ENCODE results near the gene DIRAS1. TPM values are rescaled to one million over a fixed set of nuclear protein-coding genes. Genes with fewer than 3 reads are reported as not detected.

The DIRAS1 gene
- polyA plus RNA-seq, 1 experiment = 21.4 TPM

DNA sequence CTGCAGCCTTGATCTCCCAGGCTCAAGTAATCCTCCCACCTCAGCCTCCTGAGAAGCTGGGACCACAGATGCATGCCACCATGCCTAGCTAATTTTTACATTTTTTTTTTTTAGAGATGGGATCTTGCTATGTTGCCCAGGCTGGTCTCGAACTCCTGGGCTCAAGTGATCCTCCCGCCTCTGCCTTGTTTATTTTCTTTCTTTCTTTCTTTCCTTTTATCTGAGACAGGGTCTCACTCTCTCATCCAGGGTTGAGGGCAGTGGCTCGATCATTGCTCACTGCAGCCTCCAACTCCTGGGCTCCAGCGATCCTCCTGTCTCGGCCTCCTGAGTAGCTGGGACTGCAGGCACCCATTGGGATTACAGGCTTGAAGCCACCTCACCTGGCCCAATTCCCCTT lies 14.9 kb downstream of the DIRAS1 start:
- CTCF ChIA-PET = no interaction called here
- no peak for DNase-seq (ENCODE audit: low read depth)
- TF ChIP-seq, protein P1, sequence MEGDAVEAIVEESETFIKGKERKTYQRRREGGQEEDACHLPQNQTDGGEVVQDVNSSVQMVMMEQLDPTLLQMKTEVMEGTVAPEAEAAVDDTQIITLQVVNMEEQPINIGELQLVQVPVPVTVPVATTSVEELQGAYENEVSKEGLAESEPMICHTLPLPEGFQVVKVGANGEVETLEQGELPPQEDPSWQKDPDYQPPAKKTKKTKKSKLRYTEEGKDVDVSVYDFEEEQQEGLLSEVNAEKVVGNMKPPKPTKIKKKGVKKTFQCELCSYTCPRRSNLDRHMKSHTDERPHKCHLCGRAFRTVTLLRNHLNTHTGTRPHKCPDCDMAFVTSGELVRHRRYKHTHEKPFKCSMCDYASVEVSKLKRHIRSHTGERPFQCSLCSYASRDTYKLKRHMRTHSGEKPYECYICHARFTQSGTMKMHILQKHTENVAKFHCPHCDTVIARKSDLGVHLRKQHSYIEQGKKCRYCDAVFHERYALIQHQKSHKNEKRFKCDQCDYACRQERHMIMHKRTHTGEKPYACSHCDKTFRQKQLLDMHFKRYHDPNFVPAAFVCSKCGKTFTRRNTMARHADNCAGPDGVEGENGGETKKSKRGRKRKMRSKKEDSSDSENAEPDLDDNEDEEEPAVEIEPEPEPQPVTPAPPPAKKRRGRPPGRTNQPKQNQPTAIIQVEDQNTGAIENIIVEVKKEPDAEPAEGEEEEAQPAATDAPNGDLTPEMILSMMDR (IDR thresholded peaks at IDR 0.05; ENCODE audit: insufficient read depth, low read depth, low read length) = no peak
- Histone ChIP-seq H3K4me3 (ENCODE audit: low read depth, low read length) (no peak overlapping the region), H3K27me3 (ENCODE audit: control insufficient read depth, insufficient read depth, low read length) (peaks cover 8% of the 10 kb centered on the region), H3K36me3 (ENCODE audit: control insufficient read depth, insufficient read depth, low read length) (no peaks in the 10 kb centered on the region)
- POLR2A ChIA-PET = no interaction called here

DNA sequence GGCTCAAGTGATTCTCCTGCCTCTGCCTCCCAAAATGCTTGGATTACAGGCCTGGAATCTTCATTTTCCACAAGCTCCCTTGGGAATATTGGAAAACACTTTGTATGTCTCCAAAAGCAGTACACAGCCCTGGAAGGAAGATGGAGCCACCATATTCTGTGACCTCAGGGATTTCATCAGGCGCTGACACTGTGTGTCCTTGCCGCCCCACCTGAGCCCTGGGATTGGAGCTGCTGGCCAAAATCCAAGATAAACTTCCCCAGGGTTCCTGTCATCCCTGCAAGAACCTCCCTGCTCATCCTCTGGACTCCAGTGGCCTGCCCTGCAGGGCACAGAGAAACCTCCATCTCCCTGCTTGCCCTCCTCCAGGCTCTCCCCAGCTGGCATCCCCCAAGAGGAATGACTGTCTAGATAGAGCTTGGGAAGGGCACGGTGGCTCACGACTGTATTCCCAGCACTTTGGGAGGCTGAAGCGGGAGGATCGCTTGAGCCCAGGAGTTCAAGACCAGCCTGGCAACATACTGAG lies 17.4 kb downstream of the DIRAS1 start:
- ChIA-PET POLR2A (no interaction called here), CTCF (interaction anchor here (1.2 to 2.9 kb wide), 2 partner anchors 10 to 46 kb away, joined by 4 to 9 read pairs; no protein-coding TSS in a partner anchor)
- TF ChIP-seq, protein P1 (IDR thresholded peaks at IDR 0.05; ENCODE audit: insufficient read depth, low read depth, low read length) = no peak

DNA sequence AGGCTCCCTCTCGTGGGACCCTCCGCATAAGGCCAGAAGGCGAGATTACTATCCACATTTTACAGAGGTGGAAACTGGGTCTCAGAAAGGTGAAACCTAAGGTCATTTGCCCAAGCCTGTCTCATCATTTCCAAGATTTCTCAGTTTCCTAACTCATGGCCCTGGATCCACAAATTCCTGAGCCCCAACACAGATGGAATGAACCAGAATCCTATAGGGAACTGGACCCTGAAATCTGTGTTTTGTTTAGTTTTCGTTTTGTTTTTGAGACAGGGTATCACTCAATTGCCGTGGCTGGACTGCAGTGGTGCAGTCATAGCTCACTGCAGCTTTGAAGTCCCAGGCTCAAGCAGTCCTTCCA lies 18.1 kb downstream of the DIRAS1 start:
- Histone ChIP-seq H3K36me3 (ENCODE audit: control insufficient read depth, insufficient read depth, low read length) (no peaks in the 10 kb centered on the region), H3K27me3 (ENCODE audit: control insufficient read depth, insufficient read depth, low read length) (peaks cover 15% of the 10 kb centered on the region), H3K4me3 (ENCODE audit: low read depth, low read length) (peak overlapping the region; percentile 12; the same call in 1 of the 2 replicates)
- TF ChIP-seq, protein P1 (IDR thresholded peaks at IDR 0.05; ENCODE audit: insufficient read depth, low read depth, low read length) = no peak
- no peak for DNase-seq (ENCODE audit: low read depth)
- POLR2A ChIA-PET = no interaction called here
- CTCF ChIA-PET = interaction anchor here (1.2 to 2.9 kb wide), 2 partner anchors 10 to 47 kb away, joined by 4 to 9 read pairs; no protein-coding TSS in a partner anchor

More for the DNA sequence above, 17.4 kb downstream of the DIRAS1 start:
- H3K36me3 ChIP-seq (ENCODE audit: control insufficient read depth, insufficient read depth, low read length) = no peaks in the 10 kb centered on the region
- peaks cover 15% of the 10 kb centered on the region for H3K27me3 ChIP-seq (ENCODE audit: control insufficient read depth, insufficient read depth, low read length)
- no peak for DNase-seq (ENCODE audit: low read depth)
- no peak overlapping the region for H3K4me3 ChIP-seq (ENCODE audit: low read depth, low read length)

DNA sequence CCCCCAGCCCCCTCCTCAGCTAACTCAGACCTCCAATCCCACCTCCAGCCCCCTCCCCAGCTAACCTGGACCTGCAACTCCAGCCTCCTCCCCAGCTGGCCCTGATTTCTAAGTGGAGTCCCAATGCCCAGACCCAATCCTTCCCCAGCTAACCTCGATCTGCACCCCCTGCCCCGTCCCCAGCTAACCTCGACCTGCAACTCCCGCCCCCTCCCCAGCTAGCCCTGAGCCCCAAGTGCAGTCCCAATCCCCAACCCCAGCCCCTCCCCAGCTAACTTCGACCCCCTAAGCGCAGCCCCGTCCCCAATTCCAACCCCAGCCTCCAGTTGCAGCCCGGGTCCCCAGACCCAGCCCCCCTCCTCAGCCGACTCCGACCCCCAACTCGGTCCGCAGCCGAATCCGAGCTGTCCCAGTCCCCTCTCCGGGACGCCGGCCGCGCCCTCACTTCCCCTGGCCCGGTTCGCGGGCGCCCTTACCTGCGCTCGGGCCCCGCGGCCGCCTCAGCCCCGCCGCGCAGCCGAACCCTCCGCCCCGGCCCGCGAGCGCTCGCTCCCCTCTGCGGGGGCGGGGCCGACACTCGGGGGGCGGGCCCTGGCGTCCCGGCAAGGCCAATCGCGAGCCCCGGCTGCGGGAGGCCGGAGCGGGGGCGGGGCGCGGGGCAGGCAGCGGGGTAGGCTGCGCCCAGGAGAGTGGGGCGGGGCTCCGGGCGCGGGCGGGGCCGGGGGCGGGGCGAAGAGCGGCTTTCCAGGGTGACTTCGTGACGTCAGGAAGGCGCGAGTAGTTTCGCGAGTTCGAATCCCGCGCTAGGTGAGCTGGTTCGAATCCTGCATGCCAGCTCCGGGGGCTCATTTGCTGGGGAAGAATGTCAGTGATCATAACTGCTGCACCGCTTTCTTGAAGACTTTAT lies 18.7 kb downstream of the DIRAS1 start, which contains the start of gene GNG7:
Gene GNG7, minus strand, starts transcription at position 525 of the 907 bp plus-strand sequence. CDS start 182,006 bp downstream, outside the sequence.
- Histone ChIP-seq H3K36me3 (ENCODE audit: control insufficient read depth, insufficient read depth, low read length) (no peaks in the 10 kb centered on the region), H3K4me3 (ENCODE audit: low read depth, low read length) (peak within 1 kb of the TSS; percentile 40), H3K27me3 (ENCODE audit: control insufficient read depth, insufficient read depth, low read length) (peaks cover 15% of the 10 kb centered on the region)
- TF ChIP-seq, protein P1 (IDR thresholded peaks at IDR 0.05; ENCODE audit: insufficient read depth, low read depth, low read length) = no peak
- DNase-seq (ENCODE audit: low read depth) = no peak
- ChIA-PET CTCF (interaction anchor here (1.2 to 2.9 kb wide), 2 partner anchors 47 to 54 kb away, joined by 7 to 9 read pairs; no protein-coding TSS in a partner anchor), POLR2A (interaction anchor here (0.6 kb wide), 1 partner anchor 139 kb away, joined by 3 read pairs; the partner anchor contains the start of gene ZNF555)
